GM12801 (cell line): ENCODE data around the gene UBE2QL1.

Experiments used
- TF ChIP-seq, protein P1 (sequence below): IDR thresholded peaks from one replicate; pipeline ENCODE4 v1.5.1; 2011; ENCODE audit warnings: control low read depth; ENCODE audit not compliant: insufficient read length; ENCODE audit errors: extremely low read depth

Gene UBE2QL1

DNA sequence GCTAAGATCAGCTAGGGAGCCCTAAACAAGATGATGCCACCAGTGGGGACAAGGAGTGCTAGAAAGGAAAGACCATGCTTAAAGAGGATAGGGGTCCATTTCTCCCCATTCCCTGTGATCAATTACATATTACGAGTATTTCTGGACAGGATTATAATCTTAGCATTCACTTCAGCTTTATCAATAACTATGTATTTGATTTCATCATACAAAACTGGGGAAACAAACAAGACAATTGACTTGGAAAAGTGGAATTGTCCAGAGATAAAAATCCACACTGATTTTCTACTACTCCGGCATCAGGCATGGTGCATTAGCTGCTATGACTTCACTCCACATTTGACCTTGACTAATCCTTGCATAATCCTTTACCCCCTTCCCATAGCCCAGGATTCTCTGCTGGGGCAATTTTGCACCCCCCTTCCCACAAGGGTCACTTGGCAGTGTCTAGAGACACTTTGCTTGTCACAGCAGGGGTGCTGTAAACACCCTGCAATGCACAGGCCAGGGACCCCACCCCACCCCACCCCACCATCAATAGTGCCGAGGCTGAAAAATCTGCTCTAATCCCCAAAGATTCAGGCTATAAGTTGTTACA, 29.9 kb upstream of the UBE2QL1 start:
- TF ChIP-seq, protein P1, sequence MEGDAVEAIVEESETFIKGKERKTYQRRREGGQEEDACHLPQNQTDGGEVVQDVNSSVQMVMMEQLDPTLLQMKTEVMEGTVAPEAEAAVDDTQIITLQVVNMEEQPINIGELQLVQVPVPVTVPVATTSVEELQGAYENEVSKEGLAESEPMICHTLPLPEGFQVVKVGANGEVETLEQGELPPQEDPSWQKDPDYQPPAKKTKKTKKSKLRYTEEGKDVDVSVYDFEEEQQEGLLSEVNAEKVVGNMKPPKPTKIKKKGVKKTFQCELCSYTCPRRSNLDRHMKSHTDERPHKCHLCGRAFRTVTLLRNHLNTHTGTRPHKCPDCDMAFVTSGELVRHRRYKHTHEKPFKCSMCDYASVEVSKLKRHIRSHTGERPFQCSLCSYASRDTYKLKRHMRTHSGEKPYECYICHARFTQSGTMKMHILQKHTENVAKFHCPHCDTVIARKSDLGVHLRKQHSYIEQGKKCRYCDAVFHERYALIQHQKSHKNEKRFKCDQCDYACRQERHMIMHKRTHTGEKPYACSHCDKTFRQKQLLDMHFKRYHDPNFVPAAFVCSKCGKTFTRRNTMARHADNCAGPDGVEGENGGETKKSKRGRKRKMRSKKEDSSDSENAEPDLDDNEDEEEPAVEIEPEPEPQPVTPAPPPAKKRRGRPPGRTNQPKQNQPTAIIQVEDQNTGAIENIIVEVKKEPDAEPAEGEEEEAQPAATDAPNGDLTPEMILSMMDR, result no peak

GRCh38 chr5:6419340-6419852, 29.3 kb upstream of the UBE2QL1 start:
- TF ChIP-seq, protein P1, result no peak

- TF ChIP-seq, protein P1, result no peak
Observed at GRCh38 chr5:6423327-6424109, 25.1 kb upstream of the UBE2QL1 start.

DNA sequence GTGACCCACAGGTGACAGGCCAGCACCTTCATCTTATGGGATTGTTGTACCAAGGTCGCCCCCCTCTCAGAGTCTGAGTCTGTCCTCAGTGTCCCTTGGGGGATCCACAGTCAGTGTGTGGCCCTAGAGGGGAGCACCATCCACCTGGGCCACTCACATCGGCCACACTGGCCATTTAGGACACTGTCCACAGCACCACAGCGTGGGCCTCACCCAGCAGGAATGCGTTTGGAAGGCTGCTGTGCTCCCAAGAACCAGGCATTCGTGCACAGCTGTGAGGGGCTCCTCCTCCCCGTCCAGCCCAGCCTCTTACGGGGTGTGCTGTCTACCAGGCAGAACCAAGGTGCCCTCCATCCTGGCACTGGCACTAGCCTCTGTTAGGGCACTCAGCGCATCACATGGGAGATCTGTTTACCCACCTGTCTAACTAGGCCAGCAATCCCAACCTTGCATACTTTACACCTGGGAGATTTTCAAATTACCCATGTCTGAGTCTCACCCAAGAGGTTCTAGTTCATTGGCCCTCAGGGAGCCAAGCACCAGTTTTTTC, 24.5 kb upstream of the UBE2QL1 start:
- TF ChIP-seq, protein P1, result no peak

DNA sequence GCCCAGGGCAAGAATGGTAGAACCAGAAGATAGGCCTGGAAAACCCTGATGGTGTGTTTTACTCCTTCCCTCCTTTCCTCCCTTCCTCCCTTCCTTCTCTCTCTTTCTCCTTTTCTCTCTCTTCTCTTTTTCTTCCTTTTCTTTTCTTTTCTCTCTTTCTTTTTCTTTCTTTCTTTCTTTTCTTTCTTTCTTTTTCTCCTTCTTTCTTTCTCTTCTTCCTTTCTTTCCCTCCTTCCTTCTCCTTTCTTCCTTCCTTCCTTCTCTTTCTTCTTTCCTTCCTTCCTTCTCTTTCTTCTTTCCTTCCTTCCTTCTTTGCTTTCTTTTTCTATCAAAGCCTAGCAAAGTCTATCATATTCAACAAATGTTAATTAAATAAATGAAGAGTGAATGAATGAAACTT, 24.0 kb upstream of the UBE2QL1 start:
- TF ChIP-seq, protein P1, result no peak

DNA sequence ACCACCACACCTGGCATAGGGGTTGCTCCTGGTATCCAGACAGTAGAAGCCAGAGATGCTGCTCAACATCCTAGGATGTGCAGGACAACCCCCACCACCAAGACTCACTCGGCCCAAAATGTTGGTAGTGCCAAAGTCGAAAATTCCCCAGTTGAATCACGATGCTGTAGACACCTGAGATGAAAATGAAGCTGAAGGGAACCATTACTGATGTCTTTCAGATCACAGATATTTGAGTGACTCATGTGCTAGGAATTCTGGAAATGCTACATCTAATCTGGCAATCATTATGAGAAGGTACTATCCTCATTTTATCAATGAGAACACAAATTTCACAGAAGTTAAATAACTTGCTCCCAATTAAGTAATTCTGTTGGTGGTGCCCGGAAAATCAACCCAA, 21.0 kb upstream of the UBE2QL1 start:
- TF ChIP-seq, protein P1, result no peak

GRCh38 chr5:6430418-6431028, 18.1 kb upstream of the UBE2QL1 start:
- TF ChIP-seq, protein P1, result no peak
